SIG-M5 (cell line): ENCODE results near the gene GDAP1L1.
"Not testable (repeated sequence)": the region's sequence is repeated elsewhere in the genome, so short reads cannot be mapped to it uniquely, and the experiment has no call there.

Experiments
- DNase-seq: peaks from one replicate; lab custom pipeline; 2025; lab: John Stamatoyannopoulos, UW

The GDAP1L1 gene

DNA sequence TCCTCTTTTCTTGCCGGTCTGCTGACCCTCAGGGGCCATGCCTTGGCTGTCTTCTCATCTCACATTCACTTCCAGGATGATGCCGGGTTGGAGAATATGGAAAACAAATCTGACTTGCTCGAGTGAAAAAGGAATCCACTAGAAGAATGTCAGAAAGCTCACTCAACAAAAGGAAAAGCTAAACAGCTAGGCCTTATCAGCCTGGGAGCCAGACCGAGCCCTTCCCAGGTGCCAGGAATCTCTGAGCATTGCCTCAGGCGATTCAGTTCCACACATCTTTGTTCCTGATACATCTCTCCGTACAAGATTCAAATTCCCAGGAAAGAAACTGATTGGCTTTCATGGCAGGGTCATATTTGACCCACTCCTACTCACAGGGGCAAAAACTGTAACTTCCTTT is 27.3 kb upstream of the GDAP1L1 start:
- DNase-seq, result no peak

GRCh38 chr20:44221368-44221954 is 25.6 kb upstream of the GDAP1L1 start:
- no peak for DNase-seq

DNA sequence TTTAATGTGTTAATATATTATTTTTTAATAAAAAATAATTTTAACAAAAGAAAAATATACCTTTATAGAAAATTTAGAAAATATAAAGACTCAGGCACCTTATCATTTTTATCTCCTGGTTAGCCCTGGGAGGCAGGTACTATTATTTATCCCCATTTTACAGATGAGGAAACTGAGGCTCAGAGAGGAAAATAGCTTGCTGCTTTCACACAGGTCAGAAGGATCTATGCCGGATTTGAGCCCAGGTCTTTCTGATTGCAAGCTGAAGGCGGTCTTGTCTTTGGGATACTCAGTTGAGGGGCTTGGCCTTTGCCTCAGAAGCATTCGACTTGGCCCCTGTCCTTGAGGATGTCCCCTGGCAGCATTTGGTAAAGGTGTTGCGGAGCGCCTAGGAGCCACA is 25.1 kb upstream of the GDAP1L1 start:
- DNase-seq, result no peak

- no peak for DNase-seq
Measured at GRCh38 chr20:44222633-44223368, 24.3 kb upstream of the GDAP1L1 start.

- no peak for DNase-seq
Measured at GRCh38 chr20:44223721-44224120, 23.4 kb upstream of the GDAP1L1 start.

GRCh38 chr20:44224637-44225036 is 22.5 kb upstream of the GDAP1L1 start:
- no peak for DNase-seq

DNA sequence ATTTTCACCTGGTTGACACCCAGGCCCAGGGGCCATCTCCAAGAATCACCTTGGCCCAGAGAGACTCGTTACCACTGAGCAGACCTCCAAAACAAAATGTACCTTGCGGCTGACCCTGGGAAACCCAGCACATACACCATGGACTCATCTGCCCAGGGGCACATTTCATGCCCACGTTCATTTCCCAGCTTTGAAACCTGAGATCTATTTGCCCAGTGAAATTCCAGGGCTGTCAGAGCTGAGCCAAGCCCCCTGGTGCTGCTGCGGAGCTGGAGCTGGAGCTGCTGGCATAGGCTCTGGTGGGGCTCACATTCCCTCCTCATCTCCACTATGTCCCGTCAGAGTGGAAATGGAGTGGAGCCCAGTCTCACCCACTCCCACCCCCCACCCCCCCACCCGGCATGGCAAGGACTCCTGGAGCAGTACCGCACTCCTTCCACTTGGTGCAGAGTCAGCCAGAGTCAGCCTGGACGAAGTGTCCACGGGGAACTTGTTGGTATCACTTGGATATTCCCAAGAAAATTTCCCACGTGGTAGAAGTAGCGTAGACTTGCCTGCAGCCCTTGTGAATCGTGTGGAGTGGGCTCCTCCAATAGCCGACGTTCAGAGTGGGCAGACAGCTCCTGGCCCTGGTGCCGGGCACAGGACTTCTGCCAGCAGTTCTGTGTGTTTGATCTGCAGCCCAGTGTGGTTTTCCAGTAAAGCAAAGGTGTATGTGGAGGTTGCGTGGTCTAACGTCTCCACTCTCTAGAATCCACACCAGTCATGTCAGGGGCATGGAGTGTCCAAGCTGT is 18.4 kb upstream of the GDAP1L1 start:
- DNase-seq, result no peak

GRCh38 chr20:44231193-44231592 is 15.9 kb upstream of the GDAP1L1 start:
- no peak for DNase-seq

- no peak for DNase-seq
Measured at GRCh38 chr20:44231713-44232468, 15.2 kb upstream of the GDAP1L1 start.

DNA sequence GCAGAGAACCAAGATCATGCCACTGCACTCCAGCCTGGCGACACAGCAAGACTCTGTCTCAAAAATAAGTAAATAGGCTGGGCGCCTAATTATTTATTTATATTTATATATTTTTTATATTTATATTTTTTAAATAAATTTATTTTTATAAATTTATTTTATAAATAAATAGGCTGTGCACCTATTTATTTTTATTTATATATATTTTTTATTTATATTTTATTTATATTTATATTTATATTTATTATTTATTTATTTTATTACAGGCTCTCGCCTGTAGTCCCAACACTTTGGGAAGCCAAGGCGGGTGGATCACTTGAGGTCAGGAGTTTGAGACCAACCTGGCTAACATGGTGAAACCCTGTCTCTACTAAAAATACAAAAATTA is 14.6 kb upstream of the GDAP1L1 start:
- not testable (repeated sequence) for DNase-seq

GRCh38 chr20:44233436-44234016 is 13.6 kb upstream of the GDAP1L1 start:
- no peak for DNase-seq

DNA sequence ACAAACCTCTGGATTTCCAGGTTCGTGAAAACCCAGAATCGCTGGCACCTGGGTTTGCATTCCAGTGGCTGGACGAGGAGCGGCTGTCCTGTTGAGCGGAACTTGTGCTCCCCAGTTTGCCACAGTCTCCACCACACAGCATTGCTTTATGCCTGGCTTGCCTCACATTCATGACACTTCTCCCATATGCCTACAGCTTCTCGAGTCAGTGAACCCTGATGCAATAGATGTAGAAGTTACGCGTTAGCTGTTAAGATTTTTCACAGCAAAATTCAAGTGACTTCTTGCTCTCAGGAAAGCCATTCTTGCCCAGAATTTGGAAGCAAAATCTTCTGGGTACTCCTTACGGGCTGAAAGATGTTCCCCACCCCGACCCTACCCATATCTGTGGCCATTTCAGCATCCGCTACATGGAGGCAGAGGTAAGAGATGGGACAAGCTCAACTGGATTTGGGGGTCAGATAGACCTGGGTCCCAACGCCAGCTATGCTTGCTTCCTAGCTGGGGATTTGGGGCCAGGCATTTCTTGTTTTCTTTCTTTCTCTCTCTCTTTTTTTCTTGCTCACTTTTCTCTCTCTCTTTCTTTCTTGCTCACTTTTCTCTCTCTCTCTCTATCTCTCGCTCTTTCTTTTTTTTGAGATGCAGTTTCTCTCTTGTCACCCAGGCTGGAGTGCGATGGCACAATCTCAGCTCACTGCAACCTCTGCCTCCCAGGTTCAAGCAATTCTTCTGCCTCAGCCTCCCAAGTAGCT is 12.4 kb upstream of the GDAP1L1 start:
- no peak for DNase-seq

- no peak for DNase-seq
Measured at GRCh38 chr20:44235702-44236101, 11.4 kb upstream of the GDAP1L1 start.

DNA sequence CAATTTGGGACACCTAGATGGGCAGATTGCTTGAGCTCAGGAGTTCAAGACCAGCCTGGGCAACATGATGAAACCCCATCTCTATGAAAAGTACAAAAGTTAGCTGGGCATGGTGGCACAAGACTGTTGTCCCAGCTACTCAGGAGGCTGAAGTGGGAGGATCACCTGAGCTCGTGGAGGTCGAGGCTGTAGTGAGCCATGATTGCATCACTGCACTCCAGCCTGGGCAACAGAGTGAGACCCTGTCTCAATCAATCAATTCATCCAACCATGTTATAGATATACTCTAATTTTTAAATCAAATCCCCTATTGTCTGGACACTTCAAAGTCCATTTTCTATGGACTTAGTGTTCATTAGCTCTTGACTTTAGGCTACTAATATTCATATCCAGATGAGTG is 10.3 kb upstream of the GDAP1L1 start:
- not testable (repeated sequence) for DNase-seq

- DNase-seq, result no peak
Measured at GRCh38 chr20:44241796-44242195, 5.3 kb upstream of the GDAP1L1 start.

GRCh38 chr20:44245977-44246376 is 1.1 kb upstream of the GDAP1L1 start:
- no peak for DNase-seq

DNA sequence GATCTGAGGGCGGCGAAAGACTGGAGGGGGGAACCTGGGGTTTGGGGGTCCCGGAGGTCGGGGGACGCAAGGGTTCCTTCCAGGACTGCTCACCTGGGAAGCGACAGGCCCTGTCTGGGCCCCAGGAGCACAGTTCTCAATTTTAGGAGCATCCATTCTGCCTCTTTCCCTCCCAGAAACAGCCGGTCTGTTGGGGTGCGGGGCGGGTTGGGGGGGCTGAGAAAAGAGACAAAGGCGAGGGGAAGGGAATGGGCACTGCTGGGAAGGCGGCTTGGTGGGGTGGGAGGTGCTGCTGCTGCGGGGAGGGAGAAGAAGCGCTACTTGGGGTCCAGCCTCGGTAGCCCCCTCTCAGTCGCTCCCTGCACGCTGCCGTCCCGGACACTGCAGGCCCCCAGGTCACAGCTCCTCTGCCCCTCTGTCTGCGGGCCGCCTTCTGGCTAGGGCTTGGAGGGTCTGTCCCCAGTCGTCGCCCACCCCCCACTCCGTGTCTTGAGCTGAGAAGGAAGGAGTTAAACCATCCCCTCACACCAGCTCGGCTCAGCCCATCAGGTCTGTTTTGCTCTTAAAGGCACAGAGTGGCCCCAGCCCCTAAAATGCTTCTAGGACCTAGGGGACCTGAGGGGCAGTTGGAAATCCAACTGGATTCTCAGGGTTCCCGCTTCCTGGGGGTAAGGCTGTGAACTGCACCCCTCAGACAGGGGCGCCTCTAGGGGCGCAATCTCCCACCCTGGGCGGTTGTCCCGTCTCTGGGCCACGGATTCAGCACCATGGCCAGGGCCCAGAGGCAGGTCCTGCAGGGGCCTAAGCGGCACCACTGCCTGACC is 690 bp downstream of the GDAP1L1 start:
- no peak for DNase-seq

DNA sequence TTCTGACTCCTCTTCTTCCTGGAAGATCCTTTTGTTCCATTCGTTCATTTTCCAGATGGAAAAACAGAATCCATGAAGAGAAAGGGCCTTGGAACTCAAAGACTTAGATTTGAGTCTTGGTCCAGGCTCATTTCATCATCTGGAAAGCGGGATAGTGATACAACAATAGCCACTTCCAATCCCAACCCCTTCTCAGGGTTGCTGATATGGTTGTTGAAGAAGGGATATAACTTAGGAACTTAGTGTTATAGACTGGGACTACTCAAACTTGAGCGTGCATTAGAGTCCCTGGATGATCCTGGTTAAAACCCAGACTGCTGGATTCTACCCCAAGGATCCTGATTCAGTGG is 1.3 kb downstream of the GDAP1L1 start:
- no peak for DNase-seq

DNA sequence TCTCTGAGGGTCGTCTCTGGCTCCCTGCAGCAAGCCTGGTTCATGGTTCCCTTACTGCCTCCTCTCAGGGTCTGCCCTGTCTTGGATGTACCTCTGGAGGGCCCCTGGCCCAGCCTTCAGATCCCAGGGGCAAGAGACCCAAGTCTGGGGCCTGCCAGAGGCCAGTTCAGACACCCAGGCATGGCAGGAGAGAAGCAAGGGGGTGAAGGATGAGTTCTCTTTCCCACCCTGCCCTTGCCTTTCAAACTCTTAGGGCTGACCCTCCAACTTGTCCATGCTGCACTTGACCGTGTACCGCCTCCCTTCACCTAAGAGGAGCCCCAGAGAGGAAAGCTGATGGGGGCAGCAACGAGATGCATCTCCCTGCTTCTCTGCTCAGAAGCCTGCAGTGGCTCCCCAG is 4.2 kb downstream of the GDAP1L1 start:
- DNase-seq, result no peak

DNA sequence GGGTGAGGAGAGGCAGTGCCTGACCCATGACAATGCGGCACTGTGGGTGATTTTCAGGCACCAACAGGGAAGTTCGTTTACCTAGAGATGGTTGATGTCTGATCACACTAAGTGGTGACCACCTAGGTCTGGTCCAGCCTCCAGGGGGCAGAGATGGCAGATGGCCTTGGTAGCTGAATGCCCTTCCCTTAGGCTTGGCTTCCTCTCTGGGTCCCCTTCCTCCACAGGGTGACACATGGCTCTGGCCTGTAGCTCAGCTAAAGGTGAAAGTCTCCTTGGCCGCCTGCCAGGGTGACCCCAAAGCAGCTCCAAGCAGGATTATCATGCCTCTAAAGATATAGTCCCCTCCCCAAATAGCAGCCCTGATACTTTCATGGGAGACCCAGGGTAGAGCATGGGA is 6.4 kb downstream of the GDAP1L1 start:
- no peak for DNase-seq

- DNase-seq, result no peak
Measured at GRCh38 chr20:44254073-44254472, 7.0 kb downstream of the GDAP1L1 start.
